K562 (cell line): ENCODE data around the gene ARHGEF12. TPM values are rescaled to one million over a fixed set of nuclear protein-coding genes. Genes with fewer than 3 reads are reported as not detected.

Source experiments
- ATAC-seq: fragments of 200-7000 bp; cut with Tn5 transposase; 3 replicates; pipeline ENCODE4 v1.9.1; 2020; ENCODE audit warnings: moderate library complexity
- BruUV-seq: library from RNA; stranded (reverse); fragments of 400-500 nt; replicated peaks from 2 replicates; lab custom pipeline; 2021; lab: Mats Ljungman, UMichigan
- CTCF ChIA-PET: fragments of 300-600 bp; formaldehyde crosslinking; extraction: SDS; loops from one replicate; lab custom pipeline; 2021; ENCODE audit warnings: low intra/inter-chr PET ratio; lab: Yijun Ruan, JAX
- POLR2A ChIA-PET: fragments of 300-600, 350-650 bp; sonication (Branson Sonifier 250); formaldehyde crosslinking; extraction: SDS; loops from one replicate; lab custom pipeline; 2021; ENCODE audit warnings: antibody characterized with exemption, inconsistent platforms; lab: Yijun Ruan, JAX
- DNase-seq, 4 experiments: peaks; one replicate each; pipeline versions ENCODE4 v3.0.0 to v3.0.0-alpha.2; 2011 to 2018; ENCODE audit warnings: low spot score in 3 of 4, mixed read lengths in 3 of 4; ENCODE audit errors: extremely low read depth in 1 of 4
- FAIRE-seq: peaks from 2 replicates; lab custom pipeline; 2011; peaks lifted over from hg19 to GRCh38; lab: Jason Lieb, UNC
- H2AFZ ChIP-seq: 2 replicates; pipeline ENCODE4 v1.6.0; 2011; ENCODE audit warnings: low read depth, low read length, control low read depth, inconsistent platforms
- H3K27ac ChIP-seq: fragments of 200-600 bp; 3 replicates; pipeline ENCODE4 v1.8.0; 2011; ENCODE audit warnings: low read depth, mild to moderate bottlenecking, control low read depth, inconsistent platforms, low read length, moderate library complexity, mixed read lengths; ENCODE audit errors: extremely low read depth
- H3K27me3 ChIP-seq, 2 experiments: fragments of 300-600 bp in 1 of 2; 2 replicates in 1 of 2; 3 replicates in 1 of 2; pipeline versions ENCODE4 v1.6.0 to v1.8.0; 2011; ENCODE audit warnings: inconsistent platforms in 2 of 2, low read length in 2 of 2, mild to moderate bottlenecking in 1 of 2, mixed read lengths in 1 of 2, moderate library complexity in 1 of 2; ENCODE audit not compliant: control insufficient read depth in 2 of 2, insufficient read depth in 2 of 2
- H3K36me3 ChIP-seq: fragments of 300-600 bp; 3 replicates; pipeline ENCODE4 v1.8.0; 2011; ENCODE audit warnings: mild to moderate bottlenecking, low read length, inconsistent platforms; ENCODE audit not compliant: control insufficient read depth, insufficient read depth
- H3K4me1 ChIP-seq, 2 experiments: fragments of 200-600 bp in 1 of 2; replicated peaks in 1 of 2; 2 replicates in 1 of 2; 3 replicates in 1 of 2; pipeline versions ENCODE4 v1.5.1 to v1.8.0; 2011; ENCODE audit warnings: inconsistent platforms in 2 of 2, low read length in 2 of 2, mild to moderate bottlenecking in 1 of 2, mixed read lengths in 1 of 2, moderate library complexity in 1 of 2; ENCODE audit not compliant: control insufficient read depth in 2 of 2, insufficient read depth in 2 of 2
- H3K4me2 ChIP-seq: 2 replicates; pipeline ENCODE4 v1.6.1; 2011; ENCODE audit warnings: low read length, control low read depth, inconsistent platforms, mixed read lengths; ENCODE audit not compliant: insufficient read depth
- H3K4me3 ChIP-seq: fragments of 200-600 bp; sonication (generic), shearing (Covaris generic); 2 replicates; pipeline ENCODE4 v1.5.1; 2016; ENCODE audit warnings: control low read depth, inconsistent platforms
- H3K79me2 ChIP-seq: fragments of 200-600 bp; 3 replicates; pipeline ENCODE4 v1.8.0; 2011; ENCODE audit warnings: low read length, inconsistent platforms; ENCODE audit not compliant: control insufficient read depth, insufficient read depth
- H3K9ac ChIP-seq, 2 experiments: 2 replicates each; pipeline versions ENCODE4 v1.6.0 to v1.6.1; 2011; ENCODE audit warnings: low read depth in 2 of 2, low read length in 2 of 2, control low read depth in 1 of 2, inconsistent platforms in 1 of 2, mild to moderate bottlenecking in 1 of 2, mixed read lengths in 1 of 2; ENCODE audit not compliant: insufficient read depth in 1 of 2
- H3K9me1 ChIP-seq: one replicate; pipeline ENCODE4 v1.6.0; 2011; ENCODE audit warnings: inconsistent platforms, mild to moderate bottlenecking, low read length, moderate library complexity; ENCODE audit not compliant: control insufficient read depth, insufficient read depth
- H3K9me3 ChIP-seq: replicated peaks from 2 replicates; pipeline ENCODE4 v1.5.1; 2011; ENCODE audit warnings: low read depth, low read length, inconsistent platforms; ENCODE audit not compliant: control insufficient read depth, insufficient read depth
- H4K20me1 ChIP-seq: replicated peaks from 2 replicates; pipeline ENCODE4 v1.6.1; 2011; ENCODE audit warnings: low read length, inconsistent platforms, mixed read lengths; ENCODE audit not compliant: control insufficient read depth, insufficient read depth
- FOSL1 ChIP-seq: fragments of 200-800 bp; sonication (Bioruptor generic); conservative IDR thresholded peaks from 2 replicates; pipeline ENCODE4 v1.6.1; 2016; ENCODE audit warnings: missing genetic modification characterization, missing compliant biosample characterization
- JUND ChIP-seq, 2 experiments: IDR thresholded peaks; 2 replicates in 1 of 2; 3 replicates in 1 of 2; pipeline ENCODE4 v1.6.1; 2011; ENCODE audit warnings: borderline replicate concordance in 2 of 2, low read depth in 2 of 2, low read length in 2 of 2, improper control_type of control experiment in 1 of 2, missing biosample characterization in 1 of 2, missing genetic modification characterization in 1 of 2, missing genetic modification reagents in 1 of 2
- PTTG1 ChIP-seq: fragments of 450-650 bp; IDR thresholded peaks from 2 replicates; pipeline ENCODE4 v1.6.1; 2016; ENCODE audit warnings: low read depth, mild to moderate bottlenecking, missing genetic modification characterization, missing compliant biosample characterization
- RB1 ChIP-seq: fragments of 450-650 bp; IDR thresholded peaks from 2 replicates; pipeline ENCODE4 v1.6.1; 2017; ENCODE audit warnings: low read depth, mild to moderate bottlenecking
- ZBTB11 ChIP-seq, 3 experiments: fragments of 200-800 bp in 1 of 3; fragments of 250-450 bp in 1 of 3; fragments of 450-650 bp in 1 of 3; sonication (Bioruptor Pico) in 1 of 3; sonication (Bioruptor generic) in 1 of 3; formaldehyde crosslinking in 1 of 3; IDR thresholded peaks; 2 replicates each; pipeline versions ENCODE4 v1.6.1 to v1.8.0; 2016 to 2022; ENCODE audit warnings: mild to moderate bottlenecking in 2 of 3, missing genetic modification characterization in 2 of 3, missing compliant biosample characterization in 1 of 3, moderate library complexity in 1 of 3
- ZBTB40 ChIP-seq, 2 experiments: fragments of 450-650 bp in 1 of 2; sonication (generic) in 1 of 2; formaldehyde crosslinking in 1 of 2; IDR thresholded peaks; 2 replicates each; pipeline versions ENCODE4 v1.7.1 to v1.9.0; 2016 to 2022; ENCODE audit warnings: inconsistent platforms in 1 of 2, mild to moderate bottlenecking in 1 of 2, missing genetic modification reagents in 1 of 2
- ZNF354B ChIP-seq: fragments of 250-450 bp; sonication (Bioruptor Pico); IDR thresholded peaks from 2 replicates; pipeline ENCODE4 v1.4.0; 2020
- WGBS: fragments of 100-300 bp; shearing (Covaris generic); methylation state at CpG from one replicate; pipeline ENCODE4 v1.1.6; 2016; ENCODE audit warnings: low coverage, mixed read lengths; ENCODE audit not compliant: insufficient coverage; ENCODE audit errors: missing lambda C conversion rate; 5-methylcytosine and 5-hydroxymethylcytosine counted together
- in situ Hi-C: fragments of 300-500 bp; cut with MboI; formaldehyde crosslinking; loops from 4 replicates; pipeline ENCODE4 v1.15.0; 2018; ENCODE audit warnings: inconsistent platforms, mixed read lengths
- intact Hi-C: fragments of 100-400 bp; cut with micrococcal nuclease; formaldehyde crosslinking; loops from 2 replicates; pipeline ENCODE4 v1.14.2; 2022
- polyA plus RNA-seq, 8 experiments: library from polyadenylated mRNA; depleted of rRNA in 4 of 8; stranded (reverse) in 5 of 8; unstranded in 3 of 8; fragments of >200 nt; fragmentation: Nextera tagmentation in 2 of 8; fragmentation: Illumina TruSeq in 1 of 8; extraction: Ambion mirVana in 2 of 8; extraction: Trizol in 1 of 8; gene quantifications; 2 replicates each; pipeline versions ENCODE4 v1.2.1 to v1.2.3, GENCODE V29; 2011 to 2014; ENCODE audit warnings: inconsistent platforms in 1 of 8, missing spikeins in 1 of 8
- total RNA-seq, 7 experiments: library from RNA; depleted of rRNA in 6 of 7; stranded (reverse); fragments of >200 nt in 6 of 7; fragmentation: Illumina TruSeq in 2 of 7; extraction: Trizol in 2 of 7; gene quantifications; 2 replicates each; pipeline versions ENCODE4 v1.2.1 to v1.2.3, GENCODE V29; 2011 to 2021; ENCODE audit warnings: low replicate concordance in 1 of 7

ARHGEF12 gene
- total and polyA plus RNA-seq, 9 of the 15 experiments (the other 6 are each of a cell fraction or from before 2014, with no cell fraction given), result 3.5 to 51.7 (median 29.5) TPM

GRCh38 chr11:120467627-120468026 lies 131.4 kb downstream of the ARHGEF12 start:
- Histone ChIP-seq H4K20me1 (no peaks in the 10 kb centered on the region), H3K27me3 (no peaks in the 10 kb centered on the region), H3K9me1 (no peaks in the 10 kb centered on the region), H3K36me3 (peaks cover 73% of the 10 kb centered on the region), H3K4me1 (no peaks in the 10 kb centered on the region), H3K27ac (no peak overlapping the region), H3K9me3 (no peaks in the 10 kb centered on the region), H3K9ac (no peak overlapping the region), H2AFZ (no peak overlapping the region), H3K4me3 (no peak overlapping the region), H3K79me2 (no peaks in the 10 kb centered on the region), H3K4me2 (no peak overlapping the region)
- in situ Hi-C loops, result no loop called here
- no TSS peak for BruUV-seq
- ATAC-seq (no peak), DNase-seq (no peak), FAIRE-seq (no peak)
- POLR2A ChIA-PET, result interaction anchor here (1.1 kb wide), 1 partner anchor 10 kb away, joined by 3 read pairs; no protein-coding TSS in a partner anchor
- intact Hi-C loops, result no loop called here
- 82% methylated on average over 6 of the region's 6 CpGs for WGBS
- CTCF ChIA-PET, result no interaction called here
- TF ChIP-seq ZNF354B (CRISPR knock-in tag), result no peak
- TF ChIP-seq PTTG1 (tag), result no peak
- TF ChIP-seq JUND (IDR thresholded peaks at IDR 0.05; ENCODE audit: borderline replicate concordance, low read depth, low read length), result peak; percentile 38; the same call in 1 of the 2 replicates
- TF ChIP-seq JUND (tag; IDR thresholded peaks at IDR 0.05; ENCODE audit: borderline replicate concordance, low read depth, low read length), result no peak
- TF ChIP-seq ZBTB40 (IDR thresholded peaks at IDR 0.05), result peak; percentile 90
- TF ChIP-seq ZBTB40 (CRISPR knock-in tag; IDR thresholded peaks at IDR 0.05), result peak; percentile 81
- TF ChIP-seq FOSL1 (tag), result peak; percentile 58
- TF ChIP-seq ZBTB11 (CRISPR knock-in tag; IDR thresholded peaks at IDR 0.05), result no peak
- no peak for TF ChIP-seq RB1
